WTC11 (cell line): ENCODE data around the gene LCN12. TPM values are rescaled to one million over a fixed set of nuclear protein-coding genes. Genes with fewer than 3 reads are reported as not detected.

ENCODE experiments used
- ATAC-seq: fragments of 200-7000 bp; cut with Tn5 transposase; 2 replicates; pipeline ENCODE4 v1.10.0; 2021; ENCODE audit warnings: mild to moderate bottlenecking, moderate library complexity
- CTCF ChIA-PET: fragments of 300-600 bp; sonication (Branson Sonifier 250); formaldehyde crosslinking; loops from one replicate; lab custom pipeline; 2021; ENCODE audit warnings: antibody characterized with exemption; lab: Charles Lee
- POLR2A ChIA-PET: fragments of 350-600 bp; sonication (Branson Sonifier 250); formaldehyde crosslinking; loops from one replicate; lab custom pipeline; 2021; ENCODE audit warnings: antibody characterized with exemption; lab: Charles Lee
- DNase-seq: peaks from one replicate; pipeline ENCODE4 v3.0.0; 2021; ENCODE audit warnings: low spot score
- H3K27ac Mint-ChIP-seq: 2 replicates; pipeline ENCODE4 v1.8.0; 2021; ENCODE audit warnings: mixed read lengths
- H3K27me3 Mint-ChIP-seq: 2 replicates; pipeline ENCODE4 v1.8.0; 2021; ENCODE audit warnings: low read depth, mild to moderate bottlenecking, moderate library complexity, mixed read lengths
- H3K36me3 Mint-ChIP-seq: 2 replicates; pipeline ENCODE4 v1.8.0; 2021; ENCODE audit warnings: mixed read lengths
- H3K4me1 Mint-ChIP-seq: 2 replicates; pipeline ENCODE4 v1.8.0; 2022; ENCODE audit warnings: mixed read lengths
- H3K4me3 Mint-ChIP-seq: 2 replicates; pipeline ENCODE4 v1.8.0; 2021; ENCODE audit warnings: mild to moderate bottlenecking, moderate library complexity, mixed read lengths
- H3K9me3 Mint-ChIP-seq: 2 replicates; pipeline ENCODE4 v1.8.0; 2021; ENCODE audit warnings: mixed read lengths
- CREB1 ChIP-seq: sonication (generic); formaldehyde crosslinking; IDR thresholded peaks from 2 replicates; pipeline ENCODE4 v1.8.0; 2023; ENCODE audit warnings: mild to moderate bottlenecking, missing genetic modification reagents
- EMX1 ChIP-seq: fragments of 250-450 bp; sonication (Bioruptor Pico); IDR thresholded peaks from 2 replicates; pipeline ENCODE4 v1.8.0; 2021; ENCODE audit warnings: mild to moderate bottlenecking
- GRHL2 ChIP-seq: fragments of 250-450 bp; sonication (Bioruptor Pico); IDR thresholded peaks from 2 replicates; pipeline ENCODE4 v1.8.0; 2022; ENCODE audit warnings: mild to moderate bottlenecking, moderate library complexity; ENCODE audit not compliant: insufficient replicate concordance, severe bottlenecking
- GTF2I ChIP-seq: fragments of 250-450 bp; sonication (Bioruptor Pico); conservative IDR thresholded peaks from 2 replicates; pipeline ENCODE4 v1.4.0; 2021; ENCODE audit warnings: mild to moderate bottlenecking
- IRF2 ChIP-seq: sonication (generic); formaldehyde crosslinking; IDR thresholded peaks from 2 replicates; pipeline ENCODE4 v1.8.0; 2022; ENCODE audit warnings: low read depth, missing genetic modification reagents, borderline replicate concordance
- NR2C2 ChIP-seq: sonication (generic); formaldehyde crosslinking; IDR thresholded peaks from 2 replicates; pipeline ENCODE4 v1.8.0; 2022; ENCODE audit warnings: mild to moderate bottlenecking, missing genetic modification reagents
- TCF7 ChIP-seq: sonication (generic); formaldehyde crosslinking; IDR thresholded peaks from 2 replicates; pipeline ENCODE4 v1.8.0; 2022; ENCODE audit warnings: mild to moderate bottlenecking, low read depth, missing genetic modification reagents, moderate library complexity
- TEAD1 ChIP-seq: sonication (generic); formaldehyde crosslinking; IDR thresholded peaks from 2 replicates; pipeline ENCODE4 v1.8.0; 2022; ENCODE audit warnings: mild to moderate bottlenecking, missing genetic modification reagents
- TP53 ChIP-seq: sonication (generic); formaldehyde crosslinking; IDR thresholded peaks from 2 replicates; pipeline ENCODE4 v1.8.1; 2023; ENCODE audit warnings: mild to moderate bottlenecking, missing genetic modification reagents
- ZNF138 ChIP-seq: sonication (generic); formaldehyde crosslinking; conservative IDR thresholded peaks from 2 replicates; pipeline ENCODE4 v1.8.1; 2022; ENCODE audit warnings: mild to moderate bottlenecking, moderate library complexity, missing genetic modification reagents
- ZNF219 ChIP-seq: sonication (generic); formaldehyde crosslinking; IDR thresholded peaks from 2 replicates; pipeline ENCODE4 v1.8.0; 2023; ENCODE audit warnings: missing genetic modification reagents, mild to moderate bottlenecking, borderline replicate concordance
- ZNF512 ChIP-seq: sonication (generic); formaldehyde crosslinking; IDR thresholded peaks from 2 replicates; pipeline ENCODE4 v1.8.1; 2022; ENCODE audit warnings: missing genetic modification reagents, borderline replicate concordance
- total RNA-seq: library from RNA; stranded (reverse); gene quantifications from 3 replicates; pipeline ENCODE4 v1.2.3, GENCODE V29; 2021
- TF ChIP-seq, protein P1 (sequence below): sonication (generic); formaldehyde crosslinking; IDR thresholded peaks from 2 replicates; pipeline ENCODE4 v1.8.1; 2022; ENCODE audit warnings: low read depth, missing genetic modification reagents, borderline replicate concordance
- TF ChIP-seq, protein P2 (sequence below): fragments of 200-600 bp; IDR thresholded peaks from 2 replicates; pipeline ENCODE4 v1.8.0; 2022; ENCODE audit warnings: antibody characterized with exemption
- TF ChIP-seq, protein P3 (sequence below): sonication (generic); formaldehyde crosslinking; IDR thresholded peaks from 2 replicates; pipeline ENCODE4 v1.8.1; 2023; ENCODE audit warnings: mild to moderate bottlenecking, moderate library complexity, missing genetic modification reagents
- TF ChIP-seq, protein P4 (sequence below): sonication (generic); formaldehyde crosslinking; IDR thresholded peaks from 2 replicates; pipeline ENCODE4 v1.8.0; 2022; ENCODE audit warnings: mild to moderate bottlenecking, missing genetic modification reagents

LCN12 gene
- total RNA-seq, 1 experiment from 2014 or later: 1.9 TPM

GRCh38 chr9:136953771-136954269 lies 1.7 kb downstream of the LCN12 start (continued):
- TF ChIP-seq, protein P1, sequence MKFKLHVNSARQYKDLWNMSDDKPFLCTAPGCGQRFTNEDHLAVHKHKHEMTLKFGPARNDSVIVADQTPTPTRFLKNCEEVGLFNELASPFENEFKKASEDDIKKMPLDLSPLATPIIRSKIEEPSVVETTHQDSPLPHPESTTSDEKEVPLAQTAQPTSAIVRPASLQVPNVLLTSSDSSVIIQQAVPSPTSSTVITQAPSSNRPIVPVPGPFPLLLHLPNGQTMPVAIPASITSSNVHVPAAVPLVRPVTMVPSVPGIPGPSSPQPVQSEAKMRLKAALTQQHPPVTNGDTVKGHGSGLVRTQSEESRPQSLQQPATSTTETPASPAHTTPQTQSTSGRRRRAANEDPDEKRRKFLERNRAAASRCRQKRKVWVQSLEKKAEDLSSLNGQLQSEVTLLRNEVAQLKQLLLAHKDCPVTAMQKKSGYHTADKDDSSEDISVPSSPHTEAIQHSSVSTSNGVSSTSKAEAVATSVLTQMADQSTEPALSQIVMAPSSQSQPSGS (CRISPR knock-in tag): no peak
- TF ChIP-seq GTF2I: no peak
- TF ChIP-seq IRF2: no peak
- no peak for TF ChIP-seq CREB1
- TF ChIP-seq TEAD1 (CRISPR knock-in tag): no peak

- no peak for DNase-seq
- no peaks in the 10 kb centered on the region for H3K4me1 Mint-ChIP-seq
- no peaks in the 10 kb centered on the region for H3K36me3 Mint-ChIP-seq
- no peaks in the 10 kb centered on the region for H3K27me3 Mint-ChIP-seq
- ATAC-seq: no peak
- TF ChIP-seq, protein P2, sequence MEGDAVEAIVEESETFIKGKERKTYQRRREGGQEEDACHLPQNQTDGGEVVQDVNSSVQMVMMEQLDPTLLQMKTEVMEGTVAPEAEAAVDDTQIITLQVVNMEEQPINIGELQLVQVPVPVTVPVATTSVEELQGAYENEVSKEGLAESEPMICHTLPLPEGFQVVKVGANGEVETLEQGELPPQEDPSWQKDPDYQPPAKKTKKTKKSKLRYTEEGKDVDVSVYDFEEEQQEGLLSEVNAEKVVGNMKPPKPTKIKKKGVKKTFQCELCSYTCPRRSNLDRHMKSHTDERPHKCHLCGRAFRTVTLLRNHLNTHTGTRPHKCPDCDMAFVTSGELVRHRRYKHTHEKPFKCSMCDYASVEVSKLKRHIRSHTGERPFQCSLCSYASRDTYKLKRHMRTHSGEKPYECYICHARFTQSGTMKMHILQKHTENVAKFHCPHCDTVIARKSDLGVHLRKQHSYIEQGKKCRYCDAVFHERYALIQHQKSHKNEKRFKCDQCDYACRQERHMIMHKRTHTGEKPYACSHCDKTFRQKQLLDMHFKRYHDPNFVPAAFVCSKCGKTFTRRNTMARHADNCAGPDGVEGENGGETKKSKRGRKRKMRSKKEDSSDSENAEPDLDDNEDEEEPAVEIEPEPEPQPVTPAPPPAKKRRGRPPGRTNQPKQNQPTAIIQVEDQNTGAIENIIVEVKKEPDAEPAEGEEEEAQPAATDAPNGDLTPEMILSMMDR: no peak
- TF ChIP-seq NR2C2 (CRISPR knock-in tag) (no peak), CREB1 (no peak), IRF2 (no peak), ZNF138 (CRISPR knock-in tag) (no peak), ZNF512 (no peak), EMX1 (CRISPR knock-in tag) (no peak), TCF7 (CRISPR knock-in tag) (no peak), TP53 (no peak), ZNF219 (CRISPR knock-in tag) (no peak), GRHL2 (no peak)
- TF ChIP-seq, protein P3, sequence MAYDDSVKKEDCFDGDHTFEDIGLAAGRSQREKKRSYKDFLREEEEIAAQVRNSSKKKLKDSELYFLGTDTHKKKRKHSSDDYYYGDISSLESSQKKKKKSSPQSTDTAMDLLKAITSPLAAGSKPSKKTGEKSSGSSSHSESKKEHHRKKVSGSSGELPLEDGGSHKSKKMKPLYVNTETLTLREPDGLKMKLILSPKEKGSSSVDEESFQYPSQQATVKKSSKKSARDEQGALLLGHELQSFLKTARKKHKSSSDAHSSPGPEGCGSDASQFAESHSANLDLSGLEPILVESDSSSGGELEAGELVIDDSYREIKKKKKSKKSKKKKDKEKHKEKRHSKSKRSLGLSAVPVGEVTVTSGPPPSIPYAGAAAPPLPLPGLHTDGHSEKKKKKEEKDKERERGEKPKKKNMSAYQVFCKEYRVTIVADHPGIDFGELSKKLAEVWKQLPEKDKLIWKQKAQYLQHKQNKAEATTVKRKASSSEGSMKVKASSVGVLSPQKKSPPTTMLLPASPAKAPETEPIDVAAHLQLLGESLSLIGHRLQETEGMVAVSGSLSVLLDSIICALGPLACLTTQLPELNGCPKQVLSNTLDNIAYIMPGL (CRISPR knock-in tag): no peak
- TF ChIP-seq, protein P4, sequence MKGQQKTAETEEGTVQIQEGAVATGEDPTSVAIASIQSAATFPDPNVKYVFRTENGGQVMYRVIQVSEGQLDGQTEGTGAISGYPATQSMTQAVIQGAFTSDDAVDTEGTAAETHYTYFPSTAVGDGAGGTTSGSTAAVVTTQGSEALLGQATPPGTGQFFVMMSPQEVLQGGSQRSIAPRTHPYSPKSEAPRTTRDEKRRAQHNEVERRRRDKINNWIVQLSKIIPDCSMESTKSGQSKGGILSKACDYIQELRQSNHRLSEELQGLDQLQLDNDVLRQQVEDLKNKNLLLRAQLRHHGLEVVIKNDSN (CRISPR knock-in tag): no peak
- TF ChIP-seq, all 79 proteins: peak for 0
- Mint-ChIP-seq H3K9me3 (peaks cover 9% of the 10 kb centered on the region), H3K4me3 (no peak overlapping the region), H3K27ac (no peak overlapping the region; the same call in 1 of the 2 replicates)
- ChIA-PET CTCF (interaction anchor here (0.8 to 2.9 kb wide), 4 partner anchors 21 to 81 kb away, joined by 4 to 17 read pairs (median 4); no protein-coding TSS in a partner anchor), POLR2A (no interaction called here)
Observed at GRCh38 chr9:136954270-136955083, 2.4 kb downstream of the LCN12 start.
